HepG2 (cell line): ENCODE data around the gene TARDBP. TPM values are rescaled to one million over a fixed set of nuclear protein-coding genes. Genes with fewer than 3 reads are reported as not detected.
A peak's percentile ranks its signal among the peaks of the same experiment; 100 is the strongest.
"Not testable (repeated sequence)": the region's sequence is repeated elsewhere in the genome, so short reads cannot be mapped to it uniquely, and the experiment has no call there.

ENCODE experiments used
- ATAC-seq: fragments of 200-7000 bp; cut with Tn5 transposase; 3 replicates; pipeline ENCODE4 v1.9.1; 2020; ENCODE audit warnings: mild to moderate bottlenecking, moderate library complexity
- BruUV-seq: library from RNA; stranded (reverse); fragments of 400-500 nt; replicated peaks from 2 replicates; lab custom pipeline; 2021; lab: Mats Ljungman, UMichigan
- CTCF ChIA-PET: fragments of 300-600 bp; formaldehyde crosslinking; extraction: SDS; loops from one replicate; lab custom pipeline; 2021; ENCODE audit warnings: low total read pairs, inconsistent platforms, low intra/inter-chr PET ratio; lab: Yijun Ruan, JAX
- POLR2A ChIA-PET: fragments of 350-600 bp; sonication (Branson Sonifier 250); formaldehyde crosslinking; loops from one replicate; lab custom pipeline; 2020; ENCODE audit warnings: antibody characterized with exemption, inconsistent platforms; lab: Yijun Ruan, JAX
- DNase-seq: peaks from one replicate; pipeline ENCODE4 v3.0.0-alpha.2; 2015; ENCODE audit warnings: low spot score
- FAIRE-seq: peaks from 3 replicates; lab custom pipeline; 2011; peaks lifted over from hg19 to GRCh38; lab: Jason Lieb, UNC
- H2AFZ ChIP-seq: one replicate; pipeline ENCODE4 v1.6.1; 2011; ENCODE audit warnings: low read length, inconsistent platforms
- H3K27ac ChIP-seq: fragments of 300-600 bp; 3 replicates; pipeline ENCODE4 v1.8.0; 2011; ENCODE audit warnings: mixed run types, mild to moderate bottlenecking, mixed read lengths, low read length, inconsistent platforms; ENCODE audit not compliant: insufficient read depth; ENCODE audit errors: extremely low read length
- H3K27me3 ChIP-seq, 2 experiments: fragments of 200-600 bp in 1 of 2; 2 replicates in 1 of 2; 3 replicates in 1 of 2; pipeline versions ENCODE4 v1.6.0 to v1.8.0; 2011; ENCODE audit warnings: low read length in 2 of 2, mild to moderate bottlenecking in 2 of 2, moderate library complexity in 2 of 2, inconsistent platforms in 1 of 2; ENCODE audit not compliant: insufficient read depth in 2 of 2, control insufficient read depth in 1 of 2
- H3K36me3 ChIP-seq, 2 experiments: fragments of 200-600 bp in 1 of 2; replicated peaks in 1 of 2; 2 replicates in 1 of 2; 3 replicates in 1 of 2; pipeline versions ENCODE4 v1.5.1 to v1.8.0; 2011; ENCODE audit warnings: low read length in 2 of 2, inconsistent platforms in 1 of 2; ENCODE audit not compliant: insufficient read depth in 2 of 2, control insufficient read depth in 1 of 2
- H3K4me1 ChIP-seq: 2 replicates; pipeline ENCODE4 v1.5.1; 2012; ENCODE audit warnings: low read length, inconsistent platforms; ENCODE audit not compliant: insufficient read depth
- H3K4me2 ChIP-seq: 2 replicates; pipeline ENCODE4 v1.6.0; 2011; ENCODE audit warnings: low read depth, low read length, inconsistent platforms
- H3K4me3 ChIP-seq, 3 experiments: fragments of 200-600 bp in 1 of 3; sonication (generic), shearing (Covaris generic) in 1 of 3; replicated peaks in 1 of 3; 2 replicates each; pipeline ENCODE4 v1.5.1; 2011 to 2016; ENCODE audit warnings: low read length in 3 of 3, inconsistent platforms in 2 of 3, low read depth in 2 of 3, mild to moderate bottlenecking in 2 of 3, control low read depth in 1 of 3, mixed read lengths in 1 of 3; ENCODE audit not compliant: insufficient read depth in 1 of 3
- H3K79me2 ChIP-seq: one replicate; pipeline ENCODE4 v1.6.1; 2011; ENCODE audit warnings: low read length, inconsistent platforms; ENCODE audit not compliant: insufficient read depth
- H3K9ac ChIP-seq: 2 replicates; pipeline ENCODE4 v1.6.0; 2011; ENCODE audit warnings: mild to moderate bottlenecking, low read depth, low read length, inconsistent platforms; ENCODE audit not compliant: insufficient read depth
- H3K9me3 ChIP-seq: 2 replicates; pipeline ENCODE4 v1.5.1; 2012; ENCODE audit warnings: mild to moderate bottlenecking, low read length
- H4K20me1 ChIP-seq: 2 replicates; pipeline ENCODE4 v1.6.0; 2011; ENCODE audit warnings: inconsistent platforms, mild to moderate bottlenecking, low read length, moderate library complexity; ENCODE audit not compliant: insufficient read depth
- CTCF ChIP-seq: sonication (generic); formaldehyde crosslinking; IDR thresholded peaks from 2 replicates; pipeline ENCODE4 v1.5.0; 2020; ENCODE audit warnings: mild to moderate bottlenecking, missing genetic modification reagents, moderate library complexity
- MAFF ChIP-seq: IDR thresholded peaks from 2 replicates; pipeline ENCODE4 v1.6.1; 2011; ENCODE audit warnings: low read depth, low read length, improper control_type of control experiment
- MAFK ChIP-seq, 2 experiments: IDR thresholded peaks in 1 of 2; conservative IDR thresholded peaks in 1 of 2; 2 replicates each; pipeline ENCODE4 v1.6.1; 2011; ENCODE audit warnings: improper control_type of control experiment in 2 of 2, low read length in 2 of 2
- POLR2A ChIP-seq, 2 experiments: IDR thresholded peaks; 2 replicates each; pipeline ENCODE4 v1.6.1; 2011; ENCODE audit warnings: low read depth in 2 of 2, low read length in 2 of 2, mild to moderate bottlenecking in 1 of 2, moderate library complexity in 1 of 2; ENCODE audit not compliant: insufficient read depth in 1 of 2
- RXRB ChIP-seq: IDR thresholded peaks from 2 replicates; pipeline ENCODE4 v1.6.1; 2016; ENCODE audit warnings: borderline replicate concordance, missing genetic modification reagents, missing compliant biosample characterization
- ZBTB33 ChIP-seq: sonication (generic); formaldehyde crosslinking; IDR thresholded peaks from 2 replicates; pipeline ENCODE4 v1.4.0; 2020; ENCODE audit warnings: missing genetic modification reagents
- ZFP91 ChIP-seq: sonication (generic); formaldehyde crosslinking; IDR thresholded peaks from 2 replicates; pipeline ENCODE4 v1.9.0; 2022; ENCODE audit warnings: missing genetic modification reagents, mild to moderate bottlenecking, borderline replicate concordance
- ZMYM2 ChIP-seq: sonication (generic); formaldehyde crosslinking; IDR thresholded peaks from 2 replicates; pipeline ENCODE4 v1.8.0; 2022; ENCODE audit warnings: mild to moderate bottlenecking, missing genetic modification reagents
- ZNF720 ChIP-seq: sonication (generic); formaldehyde crosslinking; IDR thresholded peaks from 2 replicates; pipeline ENCODE4 v1.4.0; 2020; ENCODE audit warnings: missing genetic modification reagents
- WGBS: methylation state at CpG from one replicate; pipeline ENCODE4 v1.1.6; 2017; ENCODE audit warnings: low lambda C conversion rate; 5-methylcytosine and 5-hydroxymethylcytosine counted together
- in situ Hi-C: cut with HindIII; loops from 2 replicates; pipeline ENCODE4 v1.10.0; 2017; ENCODE audit warnings: low pct_unique_long_range_greater_than_20kb; ENCODE audit not compliant: extremely low pct_ligation_motif_present
- intact Hi-C: fragments of 100-400 bp; cut with micrococcal nuclease; formaldehyde crosslinking; loops from one replicate; pipeline ENCODE4 v1.10.0; 2022; ENCODE audit not compliant: unreplicated experiment
- polyA plus RNA-seq, 8 experiments: library from polyadenylated mRNA; depleted of rRNA in 3 of 8; stranded (reverse) in 7 of 8; unstranded in 1 of 8; fragments of >200 nt; fragmentation: Illumina TruSeq in 4 of 8; extraction: Trizol in 4 of 8; gene quantifications; 2 replicates each; pipeline versions ENCODE4 v1.2.1 to v1.2.3, GENCODE V29; 2011 to 2016; ENCODE audit warnings: low read depth in 4 of 8, missing spikeins in 1 of 8, mixed read lengths in 1 of 8; ENCODE audit not compliant: insufficient read depth in 1 of 8
- total RNA-seq, 5 experiments: library from RNA; depleted of rRNA; stranded (reverse); fragments of >200 nt; fragmentation: Illumina TruSeq; extraction: Trizol; gene quantifications; 2 replicates each; pipeline ENCODE4 v1.2.3, GENCODE V29; 2016; ENCODE audit warnings: low read depth in 1 of 5

The TARDBP gene
- total and polyA plus RNA-seq, 2 of the 13 experiments (the other 11 are each of a cell fraction or from before 2014, with no cell fraction given) = 62.4 to 93.0 TPM

- not testable (repeated sequence) for FAIRE-seq
These were observed 24.7 kb downstream of the TARDBP start for GRCh38 chr1:11037019-11037739.

GRCh38 chr1:11037740-11038182 lies 25.3 kb downstream of the TARDBP start:
- Histone ChIP-seq H2AFZ (no peak overlapping the region), H3K9me3 (no peaks in the 10 kb centered on the region), H3K4me1 (no peaks in the 10 kb centered on the region), H3K4me2 (no peak overlapping the region), H4K20me1 (no peaks in the 10 kb centered on the region), H3K27me3 (no peaks in the 10 kb centered on the region), H3K36me3 (no peaks in the 10 kb centered on the region), H3K27ac (no peak overlapping the region), H3K9ac (no peak overlapping the region), H3K79me2 (no peaks in the 10 kb centered on the region), H3K4me3 (no peak overlapping the region)
- BruUV-seq = no TSS peak
- DNase-seq (peak; percentile 67), ATAC-seq (peak; percentile 85), FAIRE-seq (peak; percentile 96)
- under 1% methylated on average over 8 of the region's 8 CpGs for whole genome bisulfite sequencing
- CTCF ChIA-PET = interaction anchor here (0.8 to 1.8 kb wide), 3 partner anchors 20 to 605 kb away, joined by 3 to 5 read pairs (median 5); partner anchors contain the start of gene SRM
- POLR2A ChIA-PET = interaction anchor here (0.9 to 1.6 kb wide), 5 partner anchors 9 to 62 kb away, joined by 3 to 9 read pairs (median 3); partner anchors contain the start of genes EXOSC10, MASP2 and SRM
- in situ Hi-C loops = loop anchor here (25.0 kb wide), 1 partner anchor 600 kb away; no protein-coding TSS in a partner anchor
- intact Hi-C loops = loop anchor here (2.0 to 5.0 kb wide), 2 partner anchors 23 to 60 kb away; partner anchors contain the start of genes EXOSC10 and SRM
- no peak for TF ChIP-seq POLR2A (IDR thresholded peaks at IDR 0.05; ENCODE audit: insufficient read depth in 1 of 2, low read depth in 2 of 2, low read length in 2 of 2)
- TF ChIP-seq ZMYM2 (CRISPR knock-in tag) = no peak
- 0 out of 2 replicates have a peak, but pooled peaks have one; percentile 15 for TF ChIP-seq ZBTB33 (CRISPR knock-in tag)
- TF ChIP-seq ZFP91 (CRISPR knock-in tag) = no peak
- peak; percentile 96 for TF ChIP-seq CTCF (CRISPR knock-in tag)
- TF ChIP-seq ZNF720 (CRISPR knock-in tag) = no peak
- TF ChIP-seq RXRB (CRISPR knock-in tag) = 0 out of 2 replicates have a peak, but pooled peaks have one; percentile 27

More at GRCh38 chr1:11037019-11037739, 24.7 kb downstream of the TARDBP start:
- H3K4me3 ChIP-seq, H3K9ac ChIP-seq, H3K9me3 ChIP-seq: not testable (repeated sequence)
- TF ChIP-seq MAFF (peak; percentile 75; the same call in 1 of the 2 replicates), MAFK (conservative IDR thresholded peaks at IDR 0.05 in 1 of 2, IDR thresholded peaks at IDR 0.05 in 1 of 2; ENCODE audit: low read length in 2 of 2) (peak; percentile 71 to 84; a peak in 3 of 4 replicates)
- TF ChIP-seq, all 625 proteins: peak for 2; not testable (repeated sequence) for 623
- H3K27me3 ChIP-seq, H2AFZ ChIP-seq, H3K27ac ChIP-seq, H3K79me2 ChIP-seq, ATAC-seq, DNase-seq, H3K36me3 ChIP-seq, BruUV-seq, H3K4me1 ChIP-seq, H3K4me2 ChIP-seq, H4K20me1 ChIP-seq: not testable (repeated sequence)
- intact Hi-C loops (loop anchor here (2.0 to 5.0 kb wide), 2 partner anchors 24 to 60 kb away; partner anchors contain the start of genes EXOSC10 and SRM), in situ Hi-C loops (loop anchor here (25.0 kb wide), 1 partner anchor 600 kb away; no protein-coding TSS in a partner anchor)
- WGBS = 54% methylated on average over 18 of the region's 18 CpGs
- CTCF ChIA-PET = interaction anchor here (0.8 to 1.8 kb wide), 3 partner anchors 21 to 606 kb away, joined by 3 to 5 read pairs (median 5); partner anchors contain the start of gene SRM
- POLR2A ChIA-PET = interaction anchor here (0.9 to 1.6 kb wide), 5 partner anchors 10 to 62 kb away, joined by 3 to 9 read pairs (median 3); partner anchors contain the start of genes EXOSC10, MASP2 and SRM
